Femur (tissue), 1 donor: ENCODE results near the gene SP5.
"Not testable (repeated sequence)": the region's sequence is repeated elsewhere in the genome, so short reads cannot be mapped to it uniquely, and the experiment has no call there.

Experiments
- DNase-seq: peaks from one replicate; pipeline ENCODE4 v3.0.0-alpha.2; 2017

SP5 gene

GRCh38 chr2:170740660-170741059 lies 25.5 kb downstream of the SP5 start:
- no peak for DNase-seq

- no peak for DNase-seq
Measured at GRCh38 chr2:170742000-170742399, 26.9 kb downstream of the SP5 start.

GRCh38 chr2:170742896-170743529 lies 27.9 kb downstream of the SP5 start:
- no peak for DNase-seq

- no peak for DNase-seq
Measured at GRCh38 chr2:170743530-170744239, 28.5 kb downstream of the SP5 start.

- DNase-seq = no peak
Measured at GRCh38 chr2:170744248-170745002, 29.3 kb downstream of the SP5 start.

GRCh38 chr2:170745305-170745704 lies 30.2 kb downstream of the SP5 start:
- DNase-seq = no peak

- no peak for DNase-seq
Measured at GRCh38 chr2:170747921-170748320, 32.8 kb downstream of the SP5 start.

- DNase-seq = not testable (repeated sequence)
Measured at GRCh38 chr2:170751555-170751954, 36.4 kb downstream of the SP5 start.

- DNase-seq = no peak
Measured at GRCh38 chr2:170761572-170761971, 46.4 kb downstream of the SP5 start.

GRCh38 chr2:170762760-170763159 lies 47.6 kb downstream of the SP5 start:
- no peak for DNase-seq

- DNase-seq = no peak
Measured at GRCh38 chr2:170763232-170763631, 48.1 kb downstream of the SP5 start.

- no peak for DNase-seq
Measured at GRCh38 chr2:170764880-170765261, 49.7 kb downstream of the SP5 start.

GRCh38 chr2:170766693-170767092 lies 51.6 kb downstream of the SP5 start:
- DNase-seq = no peak
